Thoracic aorta (tissue), 2 donors: ENCODE data around the gene MTCL1. TPM values are rescaled to one million over a fixed set of nuclear protein-coding genes. Genes with fewer than 3 reads are reported as not detected.

ENCODE experiments used
- ATAC-seq: fragments of 150-250 bp; one replicate; pipeline ENCODE4 v1.8.0; 2017; ENCODE audit warnings: low read depth; ENCODE audit not compliant: insufficient number of reproducible peaks, low FRiP score
- DNase-seq: peaks from one replicate; pipeline ENCODE4 v3.0.0-alpha.2; 2020; ENCODE audit warnings: low spot score
- H3K27ac ChIP-seq, 2 donors: fragments of 200-600 bp; sonication (generic); 1 replicate in 1 of 2; 2 replicates in 1 of 2; pipeline ENCODE4 v1.5.1; 2016; ENCODE audit warnings: mild to moderate bottlenecking in 2 of 2, moderate library complexity in 2 of 2
- H3K27me3 ChIP-seq: fragments of 200-600 bp; sonication (generic); replicated peaks from 2 replicates; pipeline ENCODE4 v1.6.0; 2016; ENCODE audit warnings: mild to moderate bottlenecking; ENCODE audit not compliant: insufficient read depth
- H3K36me3 ChIP-seq: fragments of 200-600 bp; sonication (generic); one replicate; pipeline ENCODE4 v1.5.1; 2016
- H3K4me1 ChIP-seq, 2 donors: fragments of 200-600 bp; sonication (generic); 1 replicate in 1 of 2; 2 replicates in 1 of 2; pipeline versions ENCODE4 v1.5.1 to v1.6.0; 2016; ENCODE audit warnings: low read depth in 2 of 2, mild to moderate bottlenecking in 1 of 2; ENCODE audit not compliant: control insufficient read depth in 1 of 2
- H3K4me3 ChIP-seq: fragments of 200-600 bp; sonication (generic); 2 replicates; pipeline ENCODE4 v1.5.1; 2016; ENCODE audit warnings: mild to moderate bottlenecking
- H3K9me3 ChIP-seq: fragments of 200-600 bp; sonication (generic); 2 replicates; pipeline ENCODE4 v1.5.1; 2016
- CTCF ChIP-seq: fragments of 200-600 bp; sonication (generic); IDR thresholded peaks from one replicate; pipeline ENCODE4 v1.5.1; 2019; ENCODE audit warnings: antibody characterized with exemption
- total RNA-seq, 2 donors: library from RNA; depleted of rRNA; stranded (reverse); fragments of >200 nt; gene quantifications; one replicate each; pipeline versions ENCODE4 v1.1.0 to v1.2.3, GENCODE V29; 2016

MTCL1 gene
- total RNA-seq, 2 donors from 2014 or later, result 9.9 to 23.3 TPM

GRCh38 chr18:8750954-8751415 is 45.6 kb downstream of the MTCL1 start:
- H3K4me1 ChIP-seq, result peaks cover 0 to 6% of the 10 kb centered on the region in 2 donors
- H3K9me3 ChIP-seq, result no peaks in the 10 kb centered on the region
- no peak overlapping the region for H3K4me3 ChIP-seq
- no peak for TF ChIP-seq CTCF
- no peaks in the 10 kb centered on the region for H3K27me3 ChIP-seq
- peak overlapping the region in 1 of 2 donors; percentile 6 for H3K27ac ChIP-seq
- no peaks in the 10 kb centered on the region for H3K36me3 ChIP-seq
- ATAC-seq (no peak), DNase-seq (no peak)

- no peak overlapping the region for H3K4me3 ChIP-seq
- no peak for TF ChIP-seq CTCF
- no peaks in the 10 kb centered on the region for H3K27me3 ChIP-seq
- no peaks in the 10 kb centered on the region for H3K36me3 ChIP-seq
- no peak for DNase-seq
- no peaks in the 10 kb centered on the region for H3K9me3 ChIP-seq
- no peak for ATAC-seq
- no peak overlapping the region for H3K27ac ChIP-seq
- peaks cover 0 to 6% of the 10 kb centered on the region in 2 donors for H3K4me1 ChIP-seq
Measured at GRCh38 chr18:8751692-8752091, 46.3 kb downstream of the MTCL1 start.

- H3K9me3 ChIP-seq, result no peaks in the 10 kb centered on the region
- no peak for TF ChIP-seq CTCF
- no peaks in the 10 kb centered on the region for H3K36me3 ChIP-seq
- ATAC-seq (no peak), DNase-seq (no peak)
- H3K27me3 ChIP-seq, result no peaks in the 10 kb centered on the region
- H3K4me3 ChIP-seq, result no peak overlapping the region
- H3K27ac ChIP-seq, result no peak overlapping the region
- peaks cover 0 to 6% of the 10 kb centered on the region in 2 donors for H3K4me1 ChIP-seq
Measured at GRCh38 chr18:8752329-8752728, 47.0 kb downstream of the MTCL1 start.

GRCh38 chr18:8754995-8755960 is 49.9 kb downstream of the MTCL1 start:
- Histone ChIP-seq H3K4me1 (peaks cover 0 to 6% of the 10 kb centered on the region in 2 donors), H3K4me3 (no peak overlapping the region), H3K27ac (no peak overlapping the region), H3K36me3 (no peaks in the 10 kb centered on the region), H3K9me3 (no peaks in the 10 kb centered on the region), H3K27me3 (no peaks in the 10 kb centered on the region)
- no peak for TF ChIP-seq CTCF
- no peak for DNase-seq
- ATAC-seq, result no peak

- Histone ChIP-seq H3K27ac (no peak overlapping the region), H3K27me3 (no peaks in the 10 kb centered on the region), H3K36me3 (no peaks in the 10 kb centered on the region), H3K9me3 (no peaks in the 10 kb centered on the region), H3K4me1 (no peaks in the 10 kb centered on the region), H3K4me3 (no peak overlapping the region)
- TF ChIP-seq CTCF, result no peak
- DNase-seq (no peak), ATAC-seq (no peak)
Measured at GRCh38 chr18:8756571-8756970, 51.2 kb downstream of the MTCL1 start.
